GM23338 (cell line): ENCODE measurements around the gene B4GALT2. TPM values are rescaled to one million over a fixed set of nuclear protein-coding genes. Genes with fewer than 3 reads are reported as not detected.

Source experiments
- ATAC-seq: fragments of 200-7000 bp; cut with Tn5 transposase; 3 replicates; pipeline ENCODE4 v1.9.1; 2020
- DNase-seq: peaks from one replicate; pipeline ENCODE4 v3.0.0-alpha.2; 2015; ENCODE audit warnings: low spot score
- H2AFZ ChIP-seq: fragments of 200-600 bp; sonication (generic); 2 replicates; pipeline ENCODE4 v1.8.0; 2016; ENCODE audit warnings: antibody characterized with exemption, mild to moderate bottlenecking, moderate library complexity
- H3F3A ChIP-seq: fragments of 200-600 bp; sonication (generic); replicated peaks from 2 replicates; pipeline ENCODE4 v1.8.0; 2017; ENCODE audit warnings: antibody characterized with exemption, mixed run types, low read depth
- H3K27ac ChIP-seq: fragments of 200-600 bp; sonication (generic); 2 replicates; pipeline ENCODE4 v1.6.1; 2016; ENCODE audit warnings: low read depth
- H3K27me3 ChIP-seq: fragments of 200-600 bp; sonication (generic); 2 replicates; pipeline ENCODE4 v1.8.0; 2016; ENCODE audit warnings: mild to moderate bottlenecking, mixed run types, moderate library complexity; ENCODE audit not compliant: insufficient read depth
- H3K36me3 ChIP-seq: fragments of 200-600 bp; sonication (generic); 2 replicates; pipeline ENCODE4 v1.8.0; 2016; ENCODE audit warnings: mild to moderate bottlenecking; ENCODE audit not compliant: insufficient read depth
- H3K4me1 ChIP-seq: fragments of 200-600 bp; sonication (generic); 2 replicates; pipeline ENCODE4 v1.8.0; 2016; ENCODE audit warnings: mild to moderate bottlenecking, moderate library complexity; ENCODE audit not compliant: insufficient read depth
- H3K4me2 ChIP-seq: fragments of 200-600 bp; sonication (generic); 2 replicates; pipeline ENCODE4 v1.7.1; 2017; ENCODE audit warnings: mixed run types
- H3K4me3 ChIP-seq: fragments of 200-600 bp; sonication (generic); 2 replicates; pipeline ENCODE4 v1.6.1; 2016; ENCODE audit warnings: mixed run types
- H3K79me2 ChIP-seq: fragments of 200-600 bp; sonication (generic); replicated peaks from 2 replicates; pipeline ENCODE4 v1.8.0; 2017; ENCODE audit warnings: mild to moderate bottlenecking; ENCODE audit not compliant: insufficient read depth
- H3K9me2 ChIP-seq: fragments of 200-600 bp; sonication (generic); 2 replicates; pipeline ENCODE4 v1.8.0; 2017; ENCODE audit not compliant: insufficient read depth
- H4K20me1 ChIP-seq: fragments of 200-600 bp; sonication (generic); replicated peaks from 2 replicates; pipeline ENCODE4 v1.8.0; 2017; ENCODE audit warnings: mild to moderate bottlenecking; ENCODE audit not compliant: insufficient read depth
- H3K27ac Mint-ChIP-seq: 2 replicates; pipeline ENCODE4 v1.8.0; 2020; ENCODE audit warnings: inconsistent platforms, mild to moderate bottlenecking, moderate library complexity, mixed read lengths
- H3K27me3 Mint-ChIP-seq: 3 replicates; pipeline ENCODE4 v1.8.0; 2022; ENCODE audit warnings: low read depth, mild to moderate bottlenecking, moderate library complexity, mixed read lengths, inconsistent platforms; ENCODE audit not compliant: insufficient read depth, poor library complexity
- H3K36me3 Mint-ChIP-seq: 3 replicates; pipeline ENCODE4 v1.8.0; 2021; ENCODE audit warnings: low read depth, mild to moderate bottlenecking, inconsistent platforms, moderate library complexity, mixed read lengths
- H3K4me1 Mint-ChIP-seq: 3 replicates; pipeline ENCODE4 v1.8.0; 2020; ENCODE audit warnings: mild to moderate bottlenecking, inconsistent platforms, mixed read lengths
- H3K4me3 Mint-ChIP-seq: 3 replicates; pipeline ENCODE4 v1.8.0; 2021; ENCODE audit warnings: moderate library complexity, mild to moderate bottlenecking, inconsistent platforms, mixed read lengths
- H3K9me3 Mint-ChIP-seq: 3 replicates; pipeline ENCODE4 v1.8.0; 2020; ENCODE audit warnings: moderate library complexity, mild to moderate bottlenecking, inconsistent platforms, mixed read lengths
- CREB1 ChIP-seq: fragments of 250-450 bp; sonication (Bioruptor Pico); IDR thresholded peaks from 2 replicates; pipeline ENCODE4 v1.5.0; 2020; ENCODE audit warnings: low read depth, mild to moderate bottlenecking, moderate library complexity
- JUNB ChIP-seq: IDR thresholded peaks from one replicate; pipeline ENCODE4 v1.6.1; 2016; ENCODE audit warnings: antibody characterized with exemption; ENCODE audit not compliant: unreplicated experiment
- NANOG ChIP-seq: IDR thresholded peaks from 2 replicates; pipeline ENCODE4 v1.6.1; 2016; ENCODE audit warnings: antibody characterized with exemption, borderline replicate concordance
- POLR2AphosphoS5 ChIP-seq: IDR thresholded peaks from 2 replicates; pipeline ENCODE4 v1.6.1; 2016; ENCODE audit warnings: antibody characterized with exemption, low read depth
- STAT1 ChIP-seq: IDR thresholded peaks from one replicate; pipeline ENCODE4 v1.6.1; 2016; ENCODE audit warnings: antibody characterized with exemption; ENCODE audit not compliant: unreplicated experiment
- ZNF114 ChIP-seq: fragments of 250-450 bp; sonication (Bioruptor Pico); IDR thresholded peaks from 2 replicates; pipeline ENCODE4 v1.5.0; 2020; ENCODE audit warnings: mild to moderate bottlenecking, moderate library complexity
- polyA plus RNA-seq: library from polyadenylated mRNA; unstranded; fragments of >200 nt; fragmentation: Nextera tagmentation; extraction: Ambion mirVana; gene quantifications from 2 replicates; pipeline ENCODE4 v1.2.1, GENCODE V29; 2016
- total RNA-seq: library from RNA; depleted of rRNA; stranded (reverse); fragments of >200 nt; shearing (Covaris generic); gene quantifications from 2 replicates; pipeline ENCODE4 v1.2.3, GENCODE V29; 2014
- TF ChIP-seq, protein P1 (sequence below), 2 experiments: fragments of 200-600 bp in 1 of 2; sonication (generic) in 1 of 2; conservative IDR thresholded peaks; 2 replicates each; pipeline versions ENCODE4 v1.5.1 to v1.6.1; 2016 to 2017; ENCODE audit warnings: antibody characterized with exemption in 2 of 2, low read depth in 2 of 2, mild to moderate bottlenecking in 2 of 2, moderate library complexity in 1 of 2

B4GALT2 gene
- total and polyA plus RNA-seq, 2 experiments from 2014 or later: 22.4 to 63.1 TPM

- TF ChIP-seq, protein P1, sequence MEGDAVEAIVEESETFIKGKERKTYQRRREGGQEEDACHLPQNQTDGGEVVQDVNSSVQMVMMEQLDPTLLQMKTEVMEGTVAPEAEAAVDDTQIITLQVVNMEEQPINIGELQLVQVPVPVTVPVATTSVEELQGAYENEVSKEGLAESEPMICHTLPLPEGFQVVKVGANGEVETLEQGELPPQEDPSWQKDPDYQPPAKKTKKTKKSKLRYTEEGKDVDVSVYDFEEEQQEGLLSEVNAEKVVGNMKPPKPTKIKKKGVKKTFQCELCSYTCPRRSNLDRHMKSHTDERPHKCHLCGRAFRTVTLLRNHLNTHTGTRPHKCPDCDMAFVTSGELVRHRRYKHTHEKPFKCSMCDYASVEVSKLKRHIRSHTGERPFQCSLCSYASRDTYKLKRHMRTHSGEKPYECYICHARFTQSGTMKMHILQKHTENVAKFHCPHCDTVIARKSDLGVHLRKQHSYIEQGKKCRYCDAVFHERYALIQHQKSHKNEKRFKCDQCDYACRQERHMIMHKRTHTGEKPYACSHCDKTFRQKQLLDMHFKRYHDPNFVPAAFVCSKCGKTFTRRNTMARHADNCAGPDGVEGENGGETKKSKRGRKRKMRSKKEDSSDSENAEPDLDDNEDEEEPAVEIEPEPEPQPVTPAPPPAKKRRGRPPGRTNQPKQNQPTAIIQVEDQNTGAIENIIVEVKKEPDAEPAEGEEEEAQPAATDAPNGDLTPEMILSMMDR (conservative IDR thresholded peaks at IDR 0.05; ENCODE audit: low read depth in 2 of 2): peak; percentile 49 to 51
- TF ChIP-seq ZNF114: no peak
Observed at GRCh38 chr1:43936431-43937151, 42.4 kb upstream of the B4GALT2 start (continued).

GRCh38 chr1:43937179-43937865 is 41.7 kb upstream of the B4GALT2 start:
- Mint-ChIP-seq H3K4me3 (peak overlapping the region; percentile 81; the same call in 2 of the 3 replicates), H3K4me1 (peaks cover 60% of the 10 kb centered on the region), H3K36me3 (peaks cover 4% of the 10 kb centered on the region; the same call in 1 of the 3 replicates), H3K9me3 (no peaks in the 10 kb centered on the region), H3K27ac (no peak overlapping the region), H3K27me3 (peaks cover 28% of the 10 kb centered on the region)
- no peak for ATAC-seq
- DNase-seq: no peak
- H3F3A ChIP-seq: peaks cover 32% of the 10 kb centered on the region
- 0 out of 2 replicates have a peak, but pooled peaks cover 7% of the 10 kb centered on the region for H3K79me2 ChIP-seq
- no peaks in the 10 kb centered on the region for H3K36me3 ChIP-seq
- no peak overlapping the region for H3K27ac ChIP-seq
- H4K20me1 ChIP-seq: peaks cover 16% of the 10 kb centered on the region
- H2AFZ ChIP-seq: no peak overlapping the region
- H3K4me3 ChIP-seq: peak overlapping the region; percentile 70
- no peaks in the 10 kb centered on the region for H3K9me2 ChIP-seq
- peak overlapping the region; percentile 97 for H3K4me2 ChIP-seq
- peaks cover 42% of the 10 kb centered on the region for H3K4me1 ChIP-seq
- TF ChIP-seq, protein P1 (conservative IDR thresholded peaks at IDR 0.05; ENCODE audit: low read depth in 2 of 2): no peak
- peaks cover 8% of the 10 kb centered on the region for H3K27me3 ChIP-seq

- Histone ChIP-seq H4K20me1 (peaks cover 16% of the 10 kb centered on the region), H3F3A (peaks cover 30% of the 10 kb centered on the region), H3K36me3 (no peaks in the 10 kb centered on the region), H3K4me3 (no peak overlapping the region), H3K79me2 (0 out of 2 replicates have a peak, but pooled peaks cover 7% of the 10 kb centered on the region), H3K9me2 (no peaks in the 10 kb centered on the region), H3K27me3 (no peaks in the 10 kb centered on the region), H3K4me1 (peaks cover 35% of the 10 kb centered on the region), H3K4me2 (peak overlapping the region; percentile 21; the same call in 1 of the 2 replicates), H3K27ac (no peak overlapping the region), H2AFZ (no peak overlapping the region)
- Mint-ChIP-seq H3K27ac (no peak overlapping the region), H3K4me3 (no peak overlapping the region; the same call in 2 of the 3 replicates), H3K4me1 (peaks cover 63% of the 10 kb centered on the region), H3K36me3 (peaks cover 4% of the 10 kb centered on the region; the same call in 1 of the 3 replicates), H3K27me3 (peaks cover 18% of the 10 kb centered on the region), H3K9me3 (no peaks in the 10 kb centered on the region)
- DNase-seq (no peak), ATAC-seq (no peak)
- TF ChIP-seq STAT1: no peak
- TF ChIP-seq NANOG: no peak
- TF ChIP-seq JUNB: no peak
- no peak for TF ChIP-seq POLR2AphosphoS5
- TF ChIP-seq CREB1 (CRISPR knock-in tag): no peak
Observed at GRCh38 chr1:43938383-43938782, 40.6 kb upstream of the B4GALT2 start.
